H1 (cell line): Measurements from ENCODE around the gene SHROOM3. TPM values are rescaled to one million over a fixed set of nuclear protein-coding genes. Genes with fewer than 3 reads are reported as not detected.

Experiments
- CHD7 ChIP-seq: fragments of 300-600 bp; sonication (generic); IDR thresholded peaks from 2 replicates; pipeline ENCODE4 v1.7.1; 2012; ENCODE audit warnings: low read length, moderate library complexity, mild to moderate bottlenecking, inconsistent platforms; ENCODE audit not compliant: insufficient replicate concordance
- TCF12 ChIP-seq: IDR thresholded peaks from 2 replicates; pipeline ENCODE4 v1.6.1; 2011; ENCODE audit warnings: low read depth, mild to moderate bottlenecking, low read length
- polyA plus RNA-seq, 7 experiments: library from polyadenylated mRNA; depleted of rRNA in 3 of 7; stranded (reverse) in 5 of 7; unstranded in 2 of 7; fragments of >200 nt in 5 of 7; fragments of 200-250 nt in 2 of 7; gene quantifications; 1 replicate in 5 of 7; 2 replicates in 1 of 7; 4 replicates in 1 of 7; pipeline versions ENCODE4 v1.2.1 to v1.2.3, GENCODE V29; 2011 to 2013; ENCODE audit warnings: missing spikeins in 2 of 7, mixed read lengths in 2 of 7
- total RNA-seq: library from RNA; stranded (reverse); fragmentation: NEBNext Ultra II Directional; extraction: Animal tissue kit (Norgen Biotek cat#: 25700); gene quantifications from 2 replicates; pipeline ENCODE4 v1.2.1, GENCODE V29; 2021

SHROOM3 gene
- total and polyA plus RNA-seq, 2 of the 8 experiments (the other 6 are each of a cell fraction or from before 2014, with no cell fraction given) = 15.8 to 34.0 TPM

DNA sequence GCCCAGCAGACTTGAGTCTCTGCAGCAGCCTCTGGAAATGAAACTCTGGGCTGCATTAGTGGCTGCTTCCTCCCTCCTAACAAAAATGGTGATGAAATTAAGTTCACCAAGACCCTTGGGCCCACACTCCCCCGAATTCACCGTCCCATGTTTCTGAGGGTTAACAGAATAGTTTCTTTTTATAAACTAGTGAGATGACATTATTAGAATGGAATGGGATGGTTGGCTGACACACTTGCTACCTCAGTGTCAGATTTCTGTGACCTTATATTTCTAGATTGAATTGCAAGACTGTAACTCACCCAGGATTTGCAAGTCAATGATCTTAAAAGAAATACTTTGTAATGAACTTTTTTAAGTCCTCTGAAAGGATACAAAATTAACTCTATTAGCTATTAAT is 127.1 kb downstream of the SHROOM3 start (continued):
- TF ChIP-seq CHD7 (no peak), TCF12 (no peak)
